ENCODE results near the gene LIMS4.
"Not testable (repeated sequence)": the region's sequence is repeated elsewhere in the genome, so short reads cannot be mapped to it uniquely, and the experiment has no call there.

Gene LIMS4
- 0 reads per million in 4 donors for total RNA-seq

GRCh38 chr2:110472171-110473058 lies at the start of gene LIMS4:
Gene LIMS4 (minus strand): TSS chr2:110472816. CDS start chr2:110472778, 38 bp downstream.
- DNase-seq = not testable (repeated sequence)

- DNase-seq = not testable (repeated sequence)
These were observed 27.2 kb upstream of the LIMS4 start for GRCh38 chr2:110499755-110500377.

- not testable (repeated sequence) for DNase-seq
These were observed 23.4 kb upstream of the LIMS4 start for GRCh38 chr2:110496027-110496426.

- DNase-seq = not testable (repeated sequence)
These were observed 21.9 kb upstream of the LIMS4 start for GRCh38 chr2:110494488-110494887.

- not testable (repeated sequence) for DNase-seq
These were observed 16.4 kb upstream of the LIMS4 start for GRCh38 chr2:110488991-110489390.

- not testable (repeated sequence) for DNase-seq
These were observed 10.1 kb upstream of the LIMS4 start for GRCh38 chr2:110482697-110483096.

GRCh38 chr2:110481200-110481599 lies 8.6 kb upstream of the LIMS4 start:
- not testable (repeated sequence) for DNase-seq

GRCh38 chr2:110480084-110480483 lies 7.5 kb upstream of the LIMS4 start:
- DNase-seq = not testable (repeated sequence)

GRCh38 chr2:110477370-110477769 lies 4.8 kb upstream of the LIMS4 start:
- not testable (repeated sequence) for DNase-seq

- DNase-seq = not testable (repeated sequence)
These were observed 4.3 kb upstream of the LIMS4 start for GRCh38 chr2:110476952-110477351.

GRCh38 chr2:110475627-110476359 lies 3.2 kb upstream of the LIMS4 start:
- not testable (repeated sequence) for DNase-seq

GRCh38 chr2:110474898-110475297 lies 2.3 kb upstream of the LIMS4 start:
- not testable (repeated sequence) for DNase-seq

GRCh38 chr2:110473059-110473358 lies 393 bp upstream of the LIMS4 start:
- DNase-seq = not testable (repeated sequence)

- not testable (repeated sequence) for DNase-seq
These were observed 3.7 kb downstream of the LIMS4 start for GRCh38 chr2:110468921-110469320.

- DNase-seq = not testable (repeated sequence)
These were observed 7.3 kb downstream of the LIMS4 start for GRCh38 chr2:110465312-110465711.

- not testable (repeated sequence) for DNase-seq
These were observed 10.2 kb downstream of the LIMS4 start for GRCh38 chr2:110462458-110462857.

GRCh38 chr2:110460318-110460717 lies 12.3 kb downstream of the LIMS4 start:
- not testable (repeated sequence) for DNase-seq

- DNase-seq = not testable (repeated sequence)
These were observed 15.4 kb downstream of the LIMS4 start for GRCh38 chr2:110457214-110457590.

- not testable (repeated sequence) for DNase-seq
These were observed 16.1 kb downstream of the LIMS4 start for GRCh38 chr2:110456291-110457213.

GRCh38 chr2:110455080-110455670 lies 17.4 kb downstream of the LIMS4 start:
- not testable (repeated sequence) for DNase-seq

GRCh38 chr2:110450951-110451350 lies 21.7 kb downstream of the LIMS4 start:
- DNase-seq = not testable (repeated sequence)
